Activated CD8-positive, alpha-beta memory T cell treated with anti-CD3 and anti-CD28 coated beads for 1 hour (primary cell): ENCODE results near the gene TP53BP1.

Source experiments
- DNase-seq, 2 donors: peaks; one replicate each; pipeline ENCODE4 v3.0.0-alpha.2; 2020; ENCODE audit warnings: low read depth in 1 of 2; ENCODE audit errors: extremely low read depth in 1 of 2

The TP53BP1 gene

DNA sequence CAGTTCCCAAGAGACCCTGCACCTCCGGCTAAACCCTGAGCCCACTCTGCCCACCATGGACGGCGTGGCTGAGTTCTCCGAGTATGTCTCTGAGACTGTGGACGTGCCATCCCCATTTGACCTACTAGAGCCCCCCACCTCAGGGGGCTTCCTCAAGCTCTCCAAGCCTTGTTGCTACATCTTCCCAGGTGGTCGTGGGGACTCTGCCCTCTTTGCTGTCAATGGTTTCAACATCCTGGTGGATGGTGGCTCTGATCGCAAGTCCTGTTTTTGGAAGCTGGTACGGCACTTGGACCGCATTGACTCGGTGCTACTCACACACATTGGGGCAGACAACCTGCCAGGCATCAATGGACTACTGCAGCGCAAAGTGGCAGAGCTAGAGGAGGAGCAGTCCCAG, 28.5 kb upstream of the TP53BP1 start:
- no peak for DNase-seq

DNA sequence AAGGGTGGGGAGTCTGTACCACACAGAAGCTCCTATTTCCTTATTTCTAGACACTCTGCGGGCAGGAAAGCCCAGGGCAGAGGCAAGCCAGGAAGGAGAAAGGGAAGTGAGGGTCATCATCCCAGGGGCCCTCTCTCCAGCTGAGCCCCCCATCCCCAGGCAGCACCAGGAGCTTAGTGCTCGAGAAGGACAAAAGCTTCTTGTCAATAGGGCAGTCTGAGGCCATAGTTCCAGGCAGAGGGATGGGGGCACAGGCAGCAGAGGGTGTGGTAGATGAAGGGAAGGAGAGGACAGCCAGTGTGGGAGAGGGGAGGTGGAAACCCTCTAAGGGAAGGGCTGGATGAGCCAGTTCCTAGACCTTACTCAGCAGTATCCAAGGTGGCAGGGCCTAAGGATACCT, 27.2 kb upstream of the TP53BP1 start:
- no peak for DNase-seq

DNA sequence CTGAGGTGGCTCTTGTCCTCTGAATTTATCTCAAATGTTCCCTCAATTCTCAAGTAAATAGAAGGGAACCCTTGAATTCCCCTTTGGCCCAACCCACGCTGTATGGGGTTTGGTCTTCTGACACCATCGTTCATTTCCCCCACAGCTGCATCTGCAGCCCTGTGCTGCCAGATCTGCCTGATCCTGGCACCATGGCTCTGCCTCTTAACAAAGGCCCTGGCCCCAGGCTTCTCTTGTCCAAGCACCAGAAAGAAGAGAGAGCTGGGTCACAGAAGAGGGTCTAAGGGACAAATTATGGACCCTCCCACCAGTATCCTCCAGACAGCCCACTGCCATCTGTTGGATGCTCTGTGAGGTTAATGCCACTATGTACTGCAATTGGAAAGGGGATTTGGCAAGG, 26.2 kb upstream of the TP53BP1 start:
- DNase-seq = no peak

DNA sequence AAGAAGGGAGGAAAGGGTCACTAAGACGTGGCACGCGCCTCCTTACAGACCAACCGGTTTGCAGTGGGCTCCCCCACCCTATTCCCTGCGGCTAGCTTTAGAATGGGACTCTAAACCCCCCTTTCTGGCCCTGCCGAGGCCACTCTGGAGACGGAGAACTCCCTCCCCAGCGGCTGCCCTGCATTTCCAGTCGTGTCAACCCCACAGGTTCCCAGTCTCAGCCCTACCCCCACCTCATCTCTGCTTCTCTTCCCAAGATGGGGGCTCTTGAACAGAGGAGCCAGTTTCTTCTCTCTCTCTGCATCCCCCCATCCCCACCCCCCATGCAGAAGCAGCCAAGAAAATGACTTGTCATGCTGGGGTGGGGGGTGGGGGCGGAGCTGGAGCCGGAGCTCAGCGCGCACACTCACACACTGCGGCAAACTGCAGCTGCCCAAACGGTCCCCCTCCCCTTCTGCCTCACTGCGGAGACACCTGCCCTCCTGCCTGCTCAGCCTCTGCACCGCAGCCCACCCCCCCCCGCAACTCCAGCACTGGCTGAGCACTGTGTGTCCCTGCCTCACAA, 25.3 kb upstream of the TP53BP1 start:
- DNase-seq = no peak

DNA sequence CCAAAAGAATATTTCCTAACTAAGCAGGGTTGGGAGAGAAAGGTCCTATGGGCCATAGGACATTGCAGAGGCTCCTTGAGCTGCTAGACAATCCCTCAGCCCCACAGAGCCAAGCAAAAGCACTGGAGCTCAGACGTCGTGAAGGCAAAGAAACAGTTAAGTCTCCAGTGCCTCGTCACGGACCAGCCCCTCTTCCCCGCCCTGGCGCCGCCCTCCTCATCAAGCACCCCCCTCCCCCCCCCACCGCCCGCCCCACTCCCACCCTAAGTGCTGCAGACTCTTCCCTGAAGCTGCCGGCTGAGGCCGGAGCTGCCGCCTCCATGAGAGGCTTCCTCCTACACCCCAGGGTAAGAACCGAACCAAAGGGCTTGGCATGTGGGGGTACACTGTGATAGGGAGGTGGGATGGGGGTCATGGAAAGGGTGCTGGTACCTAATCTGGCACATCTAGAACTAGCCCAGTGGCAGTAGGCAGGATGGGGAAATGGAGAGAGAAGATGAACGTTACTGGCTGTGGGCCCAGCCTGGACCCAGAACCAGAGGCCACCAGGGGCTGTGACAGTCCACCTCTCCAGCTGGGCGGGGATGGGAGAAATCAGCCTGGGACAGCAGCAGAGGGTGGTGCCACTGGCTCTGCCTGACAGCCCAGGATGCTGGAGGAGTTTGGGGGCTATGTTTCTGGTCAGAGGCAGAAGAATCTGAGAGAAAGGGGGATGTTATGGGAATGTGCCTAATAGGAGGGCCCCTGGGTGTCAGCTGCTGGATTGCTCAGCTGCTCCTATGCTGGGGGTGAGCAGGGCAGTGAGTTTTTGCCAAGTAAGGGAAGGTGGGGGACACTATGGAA, 24.6 kb upstream of the TP53BP1 start, which contains the start of gene MAP1A:
MAP1A (plus strand) TSS at position 255 of the 843 bp plus-strand sequence. CDS start 3,866 bp downstream, outside the sequence.
- DNase-seq = no peak

DNA sequence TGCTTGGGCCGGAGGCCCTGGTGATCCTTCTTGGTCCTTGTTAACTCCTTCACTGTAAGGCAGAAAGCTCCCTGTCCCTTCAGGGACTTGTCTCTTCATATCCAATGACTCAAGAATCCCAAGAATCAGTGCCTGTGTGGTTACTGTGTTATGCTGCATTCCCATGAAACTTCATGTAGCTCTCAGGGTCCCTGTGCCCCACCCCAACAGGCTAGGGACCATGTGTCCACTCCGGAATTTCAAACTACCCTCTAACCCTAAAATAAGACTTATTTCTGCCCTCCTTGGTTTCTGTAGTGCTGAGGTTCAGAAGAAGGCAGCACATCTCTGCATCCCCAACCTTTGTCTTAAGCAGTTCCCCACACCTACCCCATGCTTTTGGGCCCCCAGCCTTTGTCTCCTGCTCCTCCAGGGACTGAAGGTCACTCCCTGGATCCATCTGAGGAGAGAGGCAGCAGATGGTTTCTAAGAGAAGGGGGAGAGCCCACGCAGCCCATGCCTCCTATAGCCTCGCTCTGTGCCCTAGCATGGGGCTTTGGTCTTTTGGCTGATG, 23.9 kb upstream of the TP53BP1 start:
- DNase-seq = no peak

DNA sequence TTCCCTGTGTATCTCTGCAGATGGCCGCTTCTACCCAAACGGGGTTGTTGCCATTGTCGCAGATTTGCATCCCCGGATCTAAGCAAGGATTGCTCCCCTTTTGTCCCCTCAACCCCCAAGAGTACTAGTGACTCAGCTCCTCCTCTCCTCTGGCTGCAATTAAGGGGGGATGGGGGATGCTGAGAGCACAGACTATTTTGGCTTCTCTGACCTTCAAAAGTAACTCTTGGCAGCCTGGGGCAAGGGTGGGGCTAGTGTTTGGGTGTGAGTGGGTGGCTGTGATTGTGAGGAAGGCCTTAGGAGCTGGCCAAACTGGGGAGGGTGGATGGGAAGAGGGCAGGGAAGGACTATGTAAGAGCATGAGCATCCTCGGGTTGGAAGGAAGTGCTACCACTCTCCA, 23.2 kb upstream of the TP53BP1 start:
- no peak for DNase-seq

DNA sequence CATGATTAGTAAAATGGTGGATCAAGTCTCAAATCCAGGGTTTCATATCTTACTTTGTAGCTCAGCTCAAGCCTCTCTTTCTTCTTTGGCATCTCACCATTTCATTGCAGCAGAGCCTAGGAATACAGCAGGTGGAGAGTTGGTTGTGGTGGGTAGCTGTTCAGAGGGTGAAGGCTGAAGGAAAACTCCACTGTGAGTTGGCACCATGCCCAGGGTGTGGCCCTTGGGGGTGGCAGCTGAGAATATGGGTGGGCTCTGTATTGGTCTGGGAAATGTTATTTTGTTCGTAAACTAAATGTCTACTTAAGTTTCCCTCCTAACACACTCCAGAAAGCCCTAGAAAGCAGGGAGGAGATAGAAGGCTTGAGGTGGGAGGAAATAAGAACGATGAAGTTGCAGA, 22.8 kb upstream of the TP53BP1 start:
- DNase-seq = no peak

DNA sequence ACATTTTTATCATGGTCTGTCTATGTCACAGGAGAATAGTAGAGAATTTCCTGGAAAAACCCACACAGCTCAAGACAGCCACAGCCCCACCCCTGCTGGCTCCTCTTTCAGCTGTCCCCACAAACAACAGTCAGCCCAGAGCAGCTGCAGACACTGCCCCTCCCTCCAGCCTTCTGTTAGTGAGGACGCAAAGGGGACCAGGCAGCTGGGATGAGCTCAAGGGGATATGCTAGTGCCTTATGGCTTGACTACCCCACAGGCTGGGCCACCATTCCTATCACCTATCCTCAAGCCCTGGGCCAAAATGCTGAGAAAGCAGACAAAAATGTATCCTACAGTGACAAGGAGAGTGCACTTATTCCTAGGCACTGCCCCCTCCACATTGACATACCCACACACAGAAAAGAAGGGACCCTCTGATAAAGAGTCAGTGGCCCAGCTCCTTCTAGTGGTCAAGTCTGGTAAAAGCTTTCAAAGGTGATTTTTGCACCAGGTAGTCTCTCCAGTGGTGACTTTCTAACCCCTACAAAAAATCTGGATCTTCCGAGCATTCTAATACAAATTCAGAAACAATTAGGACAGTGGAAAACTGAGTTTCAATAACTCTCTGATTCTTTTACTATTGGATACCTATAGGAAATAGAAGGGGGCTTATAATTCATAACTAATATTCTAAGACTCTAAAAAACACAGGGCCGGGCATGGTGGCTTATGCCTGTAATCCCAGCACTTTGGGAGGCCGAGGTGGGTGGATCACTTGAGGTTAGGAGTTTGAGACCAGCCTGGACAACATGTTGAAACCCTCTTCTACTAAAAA, 21.5 kb upstream of the TP53BP1 start:
- DNase-seq = no peak

DNA sequence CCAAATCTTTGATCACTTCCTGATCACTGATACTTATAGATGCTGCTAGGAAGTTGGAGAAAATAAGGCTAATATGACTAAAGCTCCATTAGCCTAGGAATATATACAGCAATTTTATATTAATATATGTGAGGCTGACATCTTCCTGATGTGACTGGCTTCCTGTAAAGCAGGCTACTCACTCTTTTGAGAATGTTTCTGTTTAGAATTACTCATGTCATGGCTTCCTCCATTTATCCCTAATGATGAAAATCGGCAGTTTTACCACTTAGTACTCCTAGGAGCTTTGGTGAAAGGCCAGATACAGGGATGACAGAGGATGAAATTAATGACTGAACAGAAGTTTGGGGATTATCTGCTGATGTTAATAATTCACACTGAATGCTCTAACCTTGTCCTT, 20.6 kb upstream of the TP53BP1 start:
- DNase-seq = no peak

DNA sequence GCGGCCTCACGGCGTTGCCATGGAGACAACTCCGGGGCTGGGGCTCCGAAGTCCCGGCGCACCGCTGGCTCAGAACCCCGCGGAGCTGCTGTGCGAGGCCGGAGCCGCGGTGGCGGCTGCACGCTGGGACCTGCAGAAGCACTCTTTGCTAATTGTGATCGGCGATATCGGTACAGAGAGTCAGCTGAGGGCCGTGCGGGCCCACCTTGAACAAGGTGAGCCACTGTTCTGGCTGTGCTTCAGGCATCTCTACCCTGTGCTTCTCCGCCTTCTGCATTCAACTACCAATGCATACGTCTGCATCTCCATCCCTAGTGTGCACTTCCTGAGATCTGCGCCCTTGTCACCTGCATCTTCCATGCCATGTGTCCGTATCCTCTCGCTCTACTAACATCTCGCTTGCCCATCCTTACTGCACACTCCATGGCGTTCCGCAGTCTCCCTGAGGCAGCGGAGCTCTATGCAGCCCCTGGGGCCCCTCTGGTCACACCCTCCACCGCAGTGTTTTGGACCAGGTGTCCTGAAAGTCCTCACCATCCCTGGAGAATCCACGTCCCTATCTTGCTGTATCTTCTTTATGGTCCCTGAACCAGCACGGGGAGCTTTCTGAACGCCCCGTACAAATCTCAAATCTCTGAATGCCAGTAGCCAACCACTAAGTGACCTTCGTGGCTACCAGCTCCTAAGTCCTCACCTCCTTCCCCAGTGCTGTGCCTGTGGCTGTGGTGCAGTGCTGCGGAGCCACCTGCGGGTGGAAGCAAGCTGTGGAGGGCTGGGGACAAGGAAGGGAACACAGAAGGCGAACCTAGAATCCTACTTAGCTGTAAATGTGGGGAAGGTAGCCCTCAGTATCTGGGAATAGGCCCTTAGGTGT, 18.3 kb upstream of the TP53BP1 start:
- no peak for DNase-seq

DNA sequence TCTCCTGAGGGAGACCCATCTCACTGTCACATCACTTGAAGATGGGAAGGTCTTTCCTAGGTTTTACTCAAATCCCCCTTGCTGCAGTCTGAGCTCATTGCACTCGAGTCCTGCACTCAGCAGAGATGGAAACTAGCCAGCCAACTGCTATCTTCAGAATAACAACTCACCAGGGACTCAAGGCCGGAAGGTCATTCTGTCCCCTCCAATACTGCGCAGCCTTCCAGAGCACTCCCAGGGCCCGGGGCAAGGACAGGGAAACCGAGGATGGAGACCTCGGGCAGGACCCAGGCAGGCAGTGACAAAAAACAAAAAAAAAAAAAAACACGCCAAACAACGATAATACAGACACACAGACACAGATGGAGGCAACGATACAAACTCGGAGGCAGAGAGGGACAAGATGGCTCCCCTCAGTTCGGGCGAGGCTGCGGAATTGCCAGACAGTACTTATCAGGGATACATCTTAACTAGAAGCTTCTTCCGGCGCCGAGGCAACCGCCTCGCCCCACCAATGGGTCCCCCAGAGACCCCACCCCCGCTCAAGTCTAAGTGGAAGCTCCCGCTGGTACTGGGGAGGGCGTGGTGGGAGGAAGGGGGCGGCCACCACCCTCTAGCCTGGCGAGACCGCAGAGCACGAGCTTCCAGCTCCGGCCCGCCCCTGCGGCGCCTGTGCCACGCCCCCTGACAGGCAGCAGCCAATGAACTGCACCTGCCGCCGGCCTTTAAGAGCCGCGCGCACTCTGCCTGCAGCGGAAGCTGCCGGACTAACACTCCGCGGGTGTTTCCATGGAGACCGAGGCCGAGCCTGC, 17.4 kb upstream of the TP53BP1 start:
- DNase-seq = peak; percentile 88 to 92

DNA sequence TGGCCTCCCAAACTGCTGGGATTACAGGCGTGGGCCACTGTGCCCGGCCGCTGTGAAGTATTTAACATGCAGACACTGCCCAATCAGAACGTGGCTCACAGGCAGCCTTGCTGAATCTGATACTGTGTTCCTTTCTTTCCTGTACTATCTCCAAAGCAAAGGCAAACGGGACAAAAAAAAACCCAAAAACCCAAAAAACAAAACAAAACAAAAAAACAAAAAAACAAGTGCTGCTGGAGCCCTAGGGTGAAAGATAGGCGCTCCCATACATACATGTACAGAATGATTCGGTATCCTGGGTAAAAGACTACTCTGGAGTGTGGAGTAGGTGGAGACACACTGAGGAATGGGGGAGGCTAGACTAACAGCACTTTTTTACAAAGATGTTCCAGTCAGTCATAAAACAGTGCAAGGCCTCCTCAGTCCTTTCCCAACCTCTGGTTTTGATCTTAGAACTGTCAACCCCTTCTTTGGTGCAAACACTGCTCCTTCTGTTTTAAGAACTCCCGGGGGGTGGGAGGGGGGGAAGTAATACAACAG, 16.8 kb upstream of the TP53BP1 start:
- DNase-seq = no peak

DNA sequence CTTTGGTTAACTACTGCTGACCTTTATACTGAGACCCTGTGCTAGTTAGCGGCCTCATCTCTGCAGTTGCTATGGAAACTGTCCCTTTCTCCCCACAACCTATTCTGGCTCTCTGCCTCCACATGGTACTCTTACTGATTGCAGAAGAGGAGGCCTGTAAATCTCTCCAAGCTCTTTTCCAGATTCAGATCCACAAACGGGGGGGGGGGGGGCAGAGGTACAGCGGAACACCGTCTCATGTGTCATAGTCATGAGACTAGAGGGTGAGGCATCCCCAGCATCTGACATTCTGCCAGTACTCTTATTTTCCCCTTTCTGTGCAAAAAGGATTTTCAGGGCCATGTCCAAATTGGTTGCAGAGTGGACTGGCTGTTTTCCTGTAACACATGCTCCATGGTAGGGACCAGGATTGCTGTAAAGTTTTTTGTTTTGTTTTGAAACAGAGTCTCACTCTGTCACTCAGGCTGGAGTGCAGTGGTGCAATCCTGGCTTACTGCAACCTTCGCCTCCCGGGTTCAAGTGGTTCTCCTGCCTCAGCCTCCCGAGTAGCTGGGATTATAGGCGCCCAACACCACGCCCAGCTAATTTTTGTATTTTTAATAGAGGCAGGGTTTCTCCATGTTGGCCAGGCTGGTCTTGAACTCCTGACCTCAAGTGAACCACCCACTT, 16.2 kb upstream of the TP53BP1 start:
- DNase-seq = no peak

DNA sequence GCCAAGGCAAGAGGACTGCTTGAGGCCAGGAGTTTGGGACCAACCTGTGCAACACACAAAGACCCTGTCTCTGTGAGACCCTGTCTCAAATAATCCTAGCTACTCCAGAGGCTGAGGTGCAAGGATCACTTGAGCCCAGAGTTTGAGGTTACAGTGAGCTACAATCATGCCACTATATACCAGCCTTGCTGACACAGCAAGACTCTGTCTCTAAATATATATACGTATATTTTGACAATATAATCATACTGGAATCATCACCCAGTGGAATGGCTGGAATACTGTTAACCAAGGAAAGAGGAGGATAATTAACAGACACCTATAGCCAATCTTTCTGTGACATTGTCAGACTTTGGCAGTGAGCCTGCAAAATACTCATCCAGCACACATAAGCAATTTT, 15.5 kb upstream of the TP53BP1 start:
- DNase-seq = no peak

DNA sequence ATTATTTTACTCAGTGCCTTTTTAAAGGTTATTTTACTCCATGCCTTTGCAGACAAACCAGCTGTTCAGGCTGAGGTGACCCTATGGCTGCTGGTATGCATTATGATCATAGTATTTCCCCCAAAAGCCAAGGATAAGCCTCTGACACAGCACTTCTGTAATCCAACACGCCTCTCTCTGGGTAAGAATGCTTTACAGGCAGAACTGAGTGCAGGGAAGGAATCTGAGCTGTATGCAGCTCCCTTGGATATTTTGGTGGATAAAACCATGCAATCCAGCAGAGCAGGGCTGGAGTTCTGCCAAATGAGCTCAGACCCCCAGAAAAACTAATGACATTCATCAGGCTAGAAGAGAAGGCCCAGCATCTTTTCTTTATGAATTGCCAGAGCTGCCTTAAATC, 12.8 kb upstream of the TP53BP1 start:
- DNase-seq = no peak

DNA sequence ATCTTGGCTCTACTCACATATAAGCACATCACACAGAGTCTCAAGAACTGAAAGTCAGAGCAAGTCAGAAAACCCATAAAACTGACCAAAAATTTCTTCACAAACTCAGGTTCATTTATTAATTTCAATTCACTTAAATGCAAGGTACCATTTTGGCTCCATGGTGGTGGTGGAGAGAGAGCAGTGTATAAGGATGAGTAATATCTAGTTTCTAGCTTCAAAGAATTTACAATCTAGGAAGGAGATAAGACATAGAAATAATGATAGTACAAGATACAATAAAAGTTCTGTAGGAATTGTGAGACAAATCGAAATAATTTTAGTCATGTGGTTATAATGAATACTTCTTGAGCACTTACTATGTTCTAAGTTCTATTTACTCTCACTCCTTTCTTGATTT, 6.7 kb upstream of the TP53BP1 start:
- DNase-seq = no peak

DNA sequence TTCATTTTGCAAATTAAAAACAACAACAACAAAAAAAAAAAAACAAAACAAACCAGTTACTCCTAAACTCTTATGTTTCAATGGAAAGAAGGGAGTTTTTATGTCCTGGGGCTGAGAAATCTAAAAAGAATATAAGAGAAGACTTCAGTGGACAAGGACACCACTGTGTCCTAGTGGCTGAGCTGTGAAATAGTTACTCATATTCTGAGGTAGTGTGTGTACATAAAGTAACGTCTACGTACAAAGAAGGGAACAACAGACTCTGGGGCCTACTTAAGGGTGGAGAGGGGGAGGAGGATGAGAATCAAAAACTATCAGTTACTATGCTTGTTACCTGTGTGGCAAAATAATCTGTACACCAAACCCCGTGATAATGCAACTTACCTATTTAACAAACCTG, 6.0 kb upstream of the TP53BP1 start:
- DNase-seq = no peak
